Fibroblast of lung (primary cell): ENCODE results near the gene HOPX. TPM values are rescaled to one million over a fixed set of nuclear protein-coding genes. Genes with fewer than 3 reads are reported as not detected.
"Not testable (repeated sequence)": the region's sequence is repeated elsewhere in the genome, so short reads cannot be mapped to it uniquely, and the experiment has no call there.

ENCODE experiments used
- DNase-seq, 2 donors: peaks; one replicate each; pipeline versions ENCODE4 v3.0.0 to v3.0.0-alpha.2; 2010; ENCODE audit warnings: low read depth in 2 of 2
- H2AFZ ChIP-seq: 2 replicates; pipeline ENCODE4 v1.5.1; 2012; ENCODE audit warnings: low read length, control low read depth, inconsistent platforms
- H3K27ac ChIP-seq: 2 replicates; pipeline ENCODE4 v1.5.1; 2011; ENCODE audit warnings: low read length, control low read depth; ENCODE audit not compliant: insufficient read depth
- H3K27me3 ChIP-seq: 2 replicates; pipeline ENCODE4 v1.5.1; 2011; ENCODE audit warnings: mild to moderate bottlenecking, low read length; ENCODE audit not compliant: control insufficient read depth, insufficient read depth
- H3K36me3 ChIP-seq: 2 replicates; pipeline ENCODE4 v1.5.1; 2011; ENCODE audit warnings: low read length; ENCODE audit not compliant: control insufficient read depth, insufficient read depth
- H3K4me1 ChIP-seq: 2 replicates; pipeline ENCODE4 v1.5.1; 2011; ENCODE audit warnings: low read length; ENCODE audit not compliant: control insufficient read depth, insufficient read depth; ENCODE audit errors: extremely low read depth
- H3K4me2 ChIP-seq: 2 replicates; pipeline ENCODE4 v1.5.1; 2011; ENCODE audit warnings: low read length, control low read depth; ENCODE audit not compliant: insufficient read depth; ENCODE audit errors: extremely low read depth
- H3K4me3 ChIP-seq, 4 experiments: fragments of 200-600 bp in 1 of 4; sonication (generic) in 1 of 4; replicated peaks in 1 of 4; 2 replicates each; pipeline ENCODE4 v1.5.1; 2011 to 2016; ENCODE audit warnings: low read length in 4 of 4, low read depth in 3 of 4, mild to moderate bottlenecking in 3 of 4, control low read depth in 2 of 4, inconsistent platforms in 1 of 4, mixed read lengths in 1 of 4; ENCODE audit not compliant: insufficient read depth in 1 of 4; ENCODE audit errors: control extremely low read depth in 1 of 4
- H3K79me2 ChIP-seq: 2 replicates; pipeline ENCODE4 v1.5.1; 2012; ENCODE audit warnings: mild to moderate bottlenecking, low read length, inconsistent platforms; ENCODE audit not compliant: control insufficient read depth, insufficient read depth
- H3K9ac ChIP-seq: 2 replicates; pipeline ENCODE4 v1.5.1; 2011; ENCODE audit warnings: mild to moderate bottlenecking, low read length, control low read depth; ENCODE audit not compliant: insufficient read depth
- H3K9me3 ChIP-seq: 2 replicates; pipeline ENCODE4 v1.5.1; 2012; ENCODE audit warnings: low read depth, low read length; ENCODE audit not compliant: control insufficient read depth, insufficient read depth
- H4K20me1 ChIP-seq: 2 replicates; pipeline ENCODE4 v1.5.1; 2011; ENCODE audit warnings: low read length; ENCODE audit not compliant: control insufficient read depth, insufficient read depth; ENCODE audit errors: extremely low read depth
- CTCF ChIP-seq, 2 donors: IDR thresholded peaks in 1 of 2; conservative IDR thresholded peaks in 1 of 2; 1 replicate in 1 of 2; 2 replicates in 1 of 2; pipeline ENCODE4 v1.5.1; 2011 to 2012; ENCODE audit warnings: low read length in 2 of 2, control low read depth in 1 of 2, inconsistent platforms in 1 of 2, low read depth in 1 of 2, mild to moderate bottlenecking in 1 of 2
- EZH2 ChIP-seq: IDR thresholded peaks from 2 replicates; pipeline ENCODE4 v1.5.1; 2012; ENCODE audit warnings: low read length, control low read depth, mild to moderate bottlenecking; ENCODE audit errors: missing control alignments
- polyA plus RNA-seq, 2 donors: library from polyadenylated mRNA; depleted of rRNA in 1 of 2; stranded (reverse) in 1 of 2; unstranded in 1 of 2; fragments of >200 nt; gene quantifications; 2 replicates each; pipeline ENCODE4 v1.2.1, GENCODE V29; 2011 to 2012; ENCODE audit warnings: missing spikeins in 1 of 2
- total RNA-seq: library from RNA; depleted of rRNA; stranded (reverse); fragments of >200 nt; gene quantifications from 2 replicates; pipeline ENCODE4 v1.2.1, GENCODE V29; 2014

HOPX gene
- total and polyA plus RNA-seq, 2 donors (not counting 1 experiment from before 2014, with no cell fraction given) = 2.4 to 11.4 TPM

DNA sequence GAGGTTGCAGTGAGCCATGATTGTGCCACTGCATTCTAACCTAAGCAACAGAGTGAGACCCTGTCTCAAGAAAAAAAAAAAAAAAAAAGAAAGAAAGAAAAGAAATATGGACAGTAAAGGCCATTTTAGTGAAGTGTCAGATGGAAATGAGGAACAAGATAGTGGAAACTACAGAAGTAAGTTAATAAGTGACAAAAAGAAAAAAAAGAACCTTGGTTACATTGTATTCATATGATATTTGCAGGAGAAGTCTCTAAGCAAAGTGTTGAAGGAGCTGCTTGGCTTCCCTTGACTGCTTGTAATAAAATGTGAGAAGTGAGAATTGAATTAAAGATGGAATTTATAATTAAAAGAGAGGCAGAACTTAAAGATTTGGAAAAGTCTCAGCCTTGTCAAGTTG, 73.2 kb downstream of the HOPX start:
- no peak overlapping the region for H2AFZ ChIP-seq
- no peaks in the 10 kb centered on the region for H3K9me3 ChIP-seq
- H3K36me3 ChIP-seq = no peaks in the 10 kb centered on the region
- no peaks in the 10 kb centered on the region for H3K79me2 ChIP-seq
- DNase-seq = no peak
- no peak overlapping the region for H3K9ac ChIP-seq
- TF ChIP-seq CTCF (conservative IDR thresholded peaks at IDR 0.05 in 1 of 2, IDR thresholded peaks at IDR 0.05 in 1 of 2; ENCODE audit: low read depth in 1 of 2, low read length in 2 of 2) (no peak), EZH2 (no peak)
- H4K20me1 ChIP-seq = no peaks in the 10 kb centered on the region
- peaks cover 5% of the 10 kb centered on the region for H3K27me3 ChIP-seq
- H3K4me1 ChIP-seq = no peaks in the 10 kb centered on the region
- H3K4me3 ChIP-seq = no peak overlapping the region
- H3K27ac ChIP-seq = no peak overlapping the region
- no peak overlapping the region for H3K4me2 ChIP-seq

DNA sequence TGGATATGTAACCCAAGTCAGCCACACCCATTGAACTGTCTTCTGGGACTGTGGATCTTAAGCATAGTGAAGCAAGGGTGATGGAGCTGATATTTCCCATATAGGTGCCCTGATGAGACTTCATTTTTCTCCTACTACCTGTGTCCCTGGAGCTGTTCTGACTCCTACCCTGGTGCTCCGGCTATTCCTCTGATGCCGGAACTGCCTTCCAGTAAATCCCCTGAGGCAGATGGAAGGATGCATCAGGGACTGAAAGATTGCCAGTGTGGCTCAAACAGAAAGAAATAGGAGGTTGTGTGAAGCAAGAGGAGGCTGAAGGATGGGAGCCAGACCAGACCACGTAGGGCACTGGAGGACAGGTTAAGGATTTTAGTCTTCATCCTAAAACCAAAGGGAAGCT, 74.7 kb downstream of the HOPX start:
- Histone ChIP-seq H3K79me2 (no peaks in the 10 kb centered on the region), H2AFZ (no peak overlapping the region), H3K27me3 (peaks cover 5% of the 10 kb centered on the region), H4K20me1 (no peaks in the 10 kb centered on the region), H3K4me3 (no peak overlapping the region), H3K4me1 (no peaks in the 10 kb centered on the region), H3K9me3 (no peaks in the 10 kb centered on the region), H3K36me3 (no peaks in the 10 kb centered on the region), H3K9ac (no peak overlapping the region), H3K4me2 (no peak overlapping the region), H3K27ac (no peak overlapping the region)
- TF ChIP-seq EZH2 (no peak), CTCF (conservative IDR thresholded peaks at IDR 0.05 in 1 of 2, IDR thresholded peaks at IDR 0.05 in 1 of 2; ENCODE audit: low read depth in 1 of 2, low read length in 2 of 2) (no peak)
- DNase-seq = no peak

- not testable (repeated sequence) for H4K20me1 ChIP-seq, H3K4me2 ChIP-seq, H3K4me1 ChIP-seq, H3K4me3 ChIP-seq, H3K9me3 ChIP-seq, H3K79me2 ChIP-seq, H3K27me3 ChIP-seq, DNase-seq, H3K36me3 ChIP-seq, H2AFZ ChIP-seq, H3K9ac ChIP-seq, H3K27ac ChIP-seq
Measured at GRCh38 chr4:56605464-56605863, 75.6 kb downstream of the HOPX start.
